SU-DHL-6 (cell line): ENCODE results near the gene CXCL14.

ENCODE experiments used
- CTCF ChIP-seq: fragments of 200-600 bp; sonication (generic); IDR thresholded peaks from one replicate; pipeline ENCODE4 v1.5.1; 2017; ENCODE audit warnings: antibody characterized with exemption, mild to moderate bottlenecking, low read length, moderate library complexity; ENCODE audit not compliant: insufficient read depth, poor library complexity, severe bottlenecking
- EZH2phosphoT487 ChIP-seq: fragments of 200-600 bp; sonication (generic), shearing (Covaris generic); conservative IDR thresholded peaks from 2 replicates; pipeline ENCODE4 v1.6.1; 2018; ENCODE audit warnings: mild to moderate bottlenecking, antibody characterized with exemption, low read length, moderate library complexity, mixed read lengths

- TF ChIP-seq CTCF (no peak), EZH2phosphoT487 (no peak)
These were observed 13.5 kb downstream of the CXCL14 start for GRCh38 chr5:135565266-135565665.
